ENCODE data around the gene IMMP2L.

IMMP2L gene

GRCh38 chr7:110948280-110948679 lies 614.0 kb downstream of the IMMP2L start:
- no peak for TF ChIP-seq CTCF (IDR thresholded peaks at IDR 0.05; ENCODE audit: low read depth, low read length)
- no peak for DNase-seq (ENCODE audit: extremely low read depth, low read depth)

- TF ChIP-seq CTCF (IDR thresholded peaks at IDR 0.05; ENCODE audit: low read depth, low read length), result no peak
- DNase-seq (ENCODE audit: extremely low read depth, low read depth), result no peak
These were observed 614.9 kb downstream of the IMMP2L start for GRCh38 chr7:110947408-110947807.

- DNase-seq (ENCODE audit: extremely low read depth, low read depth), result no peak
These were observed 617.2 kb downstream of the IMMP2L start for GRCh38 chr7:110944966-110945644.

DNA sequence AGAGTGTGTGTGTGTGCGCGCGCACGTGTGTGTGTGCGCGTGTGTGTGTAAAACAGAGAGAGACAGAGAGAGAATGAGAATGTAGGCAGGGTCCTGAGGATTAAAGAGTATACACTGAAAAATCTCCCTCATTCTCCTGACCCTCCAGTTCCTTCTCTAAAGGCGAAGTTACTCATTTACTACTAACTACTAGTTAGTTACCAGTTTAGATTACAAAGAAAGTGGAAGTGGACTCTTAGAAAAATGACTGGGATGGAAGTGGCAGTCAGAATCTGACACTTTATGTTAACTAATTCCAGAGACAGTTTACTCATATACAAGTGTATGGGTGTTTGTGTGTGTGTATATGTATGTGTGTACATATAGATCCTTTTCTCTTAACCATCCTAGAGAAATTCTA lies 617.8 kb downstream of the IMMP2L start:
- DNase-seq (ENCODE audit: extremely low read depth, low read depth), result no peak
- no peak for TF ChIP-seq CTCF (IDR thresholded peaks at IDR 0.05; ENCODE audit: low read depth, low read length)

More at GRCh38 chr7:110944966-110945644, 617.2 kb downstream of the IMMP2L start:
- TF ChIP-seq CTCF (IDR thresholded peaks at IDR 0.05; ENCODE audit: low read depth, low read length), result no peak

- DNase-seq (ENCODE audit: extremely low read depth, low read depth), result peak; percentile 76
- no peak for TF ChIP-seq CTCF (IDR thresholded peaks at IDR 0.05; ENCODE audit: low read depth, low read length)
These were observed 618.5 kb downstream of the IMMP2L start for GRCh38 chr7:110943701-110944345.

DNA sequence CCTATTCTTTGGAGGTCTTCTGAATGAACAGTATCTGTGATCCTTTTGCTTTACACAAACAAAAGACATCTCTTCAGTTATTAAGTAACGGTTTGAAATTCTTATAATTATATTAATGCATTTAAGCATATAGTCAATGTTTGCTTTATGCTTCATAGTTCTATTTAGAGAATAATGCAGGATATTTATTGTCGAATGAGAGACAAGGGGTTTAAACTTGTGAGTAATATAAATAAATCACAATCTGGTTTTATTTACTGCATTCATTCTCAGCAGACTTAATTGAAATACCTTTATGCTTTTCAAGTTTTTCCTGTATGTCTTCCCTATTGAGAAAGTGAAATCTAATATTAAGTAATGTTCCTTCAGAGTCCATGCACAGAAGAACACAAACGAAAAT lies 620.9 kb downstream of the IMMP2L start:
- no peak for TF ChIP-seq CTCF (IDR thresholded peaks at IDR 0.05; ENCODE audit: low read depth, low read length)
- no peak for DNase-seq (ENCODE audit: extremely low read depth, low read depth)

- no peak for DNase-seq (ENCODE audit: extremely low read depth, low read depth)
- TF ChIP-seq CTCF (IDR thresholded peaks at IDR 0.05; ENCODE audit: low read depth, low read length), result no peak
These were observed 621.5 kb downstream of the IMMP2L start for GRCh38 chr7:110940756-110941155.
